Activated naive CD8-positive, alpha-beta T cell treated with anti-CD3 and anti-CD28 coated beads, Interleukin-2, amount 10 ng/mL, durations not matched to agents 7 days and 5 days (primary cell): Measurements from ENCODE around the gene PPTC7. TPM values are rescaled to one million over a fixed set of nuclear protein-coding genes. Genes with fewer than 3 reads are reported as not detected.
"Not testable (repeated sequence)": the region's sequence is repeated elsewhere in the genome, so short reads cannot be mapped to it uniquely, and the experiment has no call there.

Source experiments
- ATAC-seq: fragments of 150-1000 bp; cut with Tn5 transposase; one replicate; pipeline ENCODE4 v1.10.0; 2021; ENCODE audit warnings: low read depth, moderate library complexity
- POLR2A ChIA-PET: fragments of 350-600 bp; sonication (Branson Sonifier 250); formaldehyde crosslinking; loops from one replicate; lab custom pipeline; 2021; ENCODE audit warnings: antibody characterized with exemption; lab: Charles Lee
- DNase-seq: peaks from one replicate; pipeline ENCODE4 v3.0.0; 2021
- H3K27ac Mint-ChIP-seq: one replicate; pipeline ENCODE4 v1.8.0; 2022; ENCODE audit warnings: mild to moderate bottlenecking, mixed read lengths
- H3K27me3 Mint-ChIP-seq: one replicate; pipeline ENCODE4 v1.8.0; 2022; ENCODE audit warnings: mild to moderate bottlenecking, moderate library complexity, mixed read lengths
- H3K36me3 Mint-ChIP-seq: one replicate; pipeline ENCODE4 v1.8.0; 2021; ENCODE audit warnings: mild to moderate bottlenecking, mixed read lengths
- H3K4me1 Mint-ChIP-seq: one replicate; pipeline ENCODE4 v1.8.0; 2021; ENCODE audit warnings: mixed read lengths
- H3K4me3 Mint-ChIP-seq: one replicate; pipeline ENCODE4 v1.8.0; 2022; ENCODE audit warnings: mild to moderate bottlenecking, moderate library complexity, mixed read lengths
- H3K9me3 Mint-ChIP-seq: one replicate; pipeline ENCODE4 v1.8.0; 2021; ENCODE audit warnings: mixed read lengths
- total RNA-seq, 2 experiments: library from RNA; stranded (reverse); gene quantifications; one replicate each; pipeline ENCODE4 v1.2.3, GENCODE V29; 2021

The PPTC7 gene
- total RNA-seq, 2 experiments from 2014 or later: 28.3 to 30.0 TPM

GRCh38 chr12:110600254-110600653, 17.1 kb upstream of the PPTC7 start:
- no peak overlapping the region for H3K27ac Mint-ChIP-seq
- no peaks in the 10 kb centered on the region for H3K27me3 Mint-ChIP-seq
- H3K4me3 Mint-ChIP-seq: no peak overlapping the region
- no peaks in the 10 kb centered on the region for H3K9me3 Mint-ChIP-seq
- POLR2A ChIA-PET: interaction anchor here (0.7 to 5.2 kb wide), 9 partner anchors 10 to 150 kb away, joined by 3 to 34 read pairs (median 3); partner anchors contain the start of genes ARPC3, FAM216A, GPN3 and TCTN1
- H3K4me1 Mint-ChIP-seq: peaks cover 10% of the 10 kb centered on the region
- ATAC-seq (peak; percentile 46), DNase-seq (no peak)
- H3K36me3 Mint-ChIP-seq: no peaks in the 10 kb centered on the region

- Mint-ChIP-seq H3K4me1 (peaks cover 10% of the 10 kb centered on the region), H3K4me3 (no peak overlapping the region), H3K36me3 (no peaks in the 10 kb centered on the region), H3K27me3 (no peaks in the 10 kb centered on the region), H3K9me3 (no peaks in the 10 kb centered on the region), H3K27ac (peak overlapping the region; percentile 40)
- no peak for DNase-seq
- ATAC-seq: no peak
- POLR2A ChIA-PET: interaction anchor here (0.7 to 5.2 kb wide), 4 partner anchors 9 to 149 kb away, joined by 3 to 34 read pairs (median 12); partner anchors contain the start of genes ARPC3, FAM216A and GPN3
Observed at GRCh38 chr12:110599334-110599733, 16.2 kb upstream of the PPTC7 start.

- Mint-ChIP-seq H3K27ac (no peak overlapping the region), H3K9me3 (no peaks in the 10 kb centered on the region), H3K27me3 (no peaks in the 10 kb centered on the region), H3K4me1 (peaks cover 10% of the 10 kb centered on the region), H3K36me3 (no peaks in the 10 kb centered on the region), H3K4me3 (no peak overlapping the region)
- ATAC-seq: no peak
- POLR2A ChIA-PET: interaction anchor here (0.6 kb wide), 1 partner anchor 22 kb away, joined by 3 read pairs; no protein-coding TSS in a partner anchor
- no peak for DNase-seq
Observed at GRCh38 chr12:110597885-110598284, 14.8 kb upstream of the PPTC7 start.

- POLR2A ChIA-PET: interaction anchor here (0.7 kb wide), 1 partner anchor 12 kb away, joined by 3 read pairs; no protein-coding TSS in a partner anchor
- DNase-seq, H3K27me3 Mint-ChIP-seq, H3K4me3 Mint-ChIP-seq, H3K9me3 Mint-ChIP-seq, H3K27ac Mint-ChIP-seq, H3K36me3 Mint-ChIP-seq, ATAC-seq: not testable (repeated sequence)
- H3K4me1 Mint-ChIP-seq: peaks cover 11% of the 10 kb centered on the region
Observed at GRCh38 chr12:110592919-110593318, 9.8 kb upstream of the PPTC7 start.

GRCh38 chr12:110592078-110592477, 9.0 kb upstream of the PPTC7 start:
- Mint-ChIP-seq H3K36me3 (no peaks in the 10 kb centered on the region), H3K4me1 (peaks cover 10% of the 10 kb centered on the region), H3K27ac (no peak overlapping the region), H3K27me3 (no peaks in the 10 kb centered on the region), H3K4me3 (no peak overlapping the region), H3K9me3 (no peaks in the 10 kb centered on the region)
- POLR2A ChIA-PET: interaction anchor here (0.5 kb wide), 1 partner anchor 13 kb away, joined by 3 read pairs; no protein-coding TSS in a partner anchor
- ATAC-seq: no peak
- DNase-seq: no peak

- Mint-ChIP-seq H3K27ac (peak overlapping the region; percentile 26), H3K27me3 (no peaks in the 10 kb centered on the region), H3K36me3 (no peaks in the 10 kb centered on the region), H3K4me3 (no peak overlapping the region), H3K9me3 (no peaks in the 10 kb centered on the region), H3K4me1 (peaks cover 10% of the 10 kb centered on the region)
- ATAC-seq (no peak), DNase-seq (no peak)
- POLR2A ChIA-PET: interaction anchor here (0.5 to 1.3 kb wide), 2 partner anchors 14 to 141 kb away, joined by 3 to 4 read pairs; partner anchors contain the start of gene ARPC3
Observed at GRCh38 chr12:110591451-110592051, 8.4 kb upstream of the PPTC7 start.

- no peaks in the 10 kb centered on the region for H3K36me3 Mint-ChIP-seq
- peaks cover 10% of the 10 kb centered on the region for H3K4me1 Mint-ChIP-seq
- POLR2A ChIA-PET: interaction anchor here (0.6 to 1.3 kb wide), 2 partner anchors 9 to 141 kb away, joined by 3 to 4 read pairs; partner anchors contain the start of gene ARPC3
- H3K4me3 Mint-ChIP-seq: peak overlapping the region; percentile 22
- no peaks in the 10 kb centered on the region for H3K27me3 Mint-ChIP-seq
- DNase-seq (no peak), ATAC-seq (peak; percentile 73)
- peak overlapping the region; percentile 61 for H3K27ac Mint-ChIP-seq
- H3K9me3 Mint-ChIP-seq: no peaks in the 10 kb centered on the region
Observed at GRCh38 chr12:110590806-110591326, 7.7 kb upstream of the PPTC7 start.

GRCh38 chr12:110590059-110590458, 6.9 kb upstream of the PPTC7 start:
- Mint-ChIP-seq H3K4me3 (no peak overlapping the region), H3K36me3 (no peaks in the 10 kb centered on the region), H3K27ac (peak overlapping the region; percentile 15), H3K27me3 (no peaks in the 10 kb centered on the region), H3K4me1 (peaks cover 18% of the 10 kb centered on the region), H3K9me3 (no peaks in the 10 kb centered on the region)
- DNase-seq: no peak
- POLR2A ChIA-PET: interaction anchor here (0.6 kb wide), 1 partner anchor 10 kb away, joined by 3 read pairs; no protein-coding TSS in a partner anchor
- ATAC-seq: no peak

GRCh38 chr12:110587102-110587501, 4.0 kb upstream of the PPTC7 start:
- POLR2A ChIA-PET, H3K27ac Mint-ChIP-seq, H3K4me3 Mint-ChIP-seq, H3K36me3 Mint-ChIP-seq, H3K9me3 Mint-ChIP-seq, H3K27me3 Mint-ChIP-seq, DNase-seq, ATAC-seq: not testable (repeated sequence)
- H3K4me1 Mint-ChIP-seq: peaks cover 34% of the 10 kb centered on the region

- Mint-ChIP-seq H3K27me3 (no peaks in the 10 kb centered on the region), H3K9me3 (no peaks in the 10 kb centered on the region), H3K36me3 (peaks cover 4% of the 10 kb centered on the region), H3K4me3 (peak overlapping the region; percentile 81), H3K4me1 (peaks cover 40% of the 10 kb centered on the region), H3K27ac (peak overlapping the region; percentile 87)
- DNase-seq (no peak), ATAC-seq (no peak)
- POLR2A ChIA-PET: interaction anchor here (0.5 to 2.6 kb wide), 9 partner anchors 20 to 198 kb away, joined by 3 to 11 read pairs (median 4); partner anchors contain the start of genes ARPC3, FAM216A, GPN3 and RAD9B
Observed at GRCh38 chr12:110585231-110585799, 2.2 kb upstream of the PPTC7 start.

GRCh38 chr12:110582276-110583136, 612 bp downstream of the PPTC7 start:
- ATAC-seq (peak; percentile 48), DNase-seq (peak; percentile 75)
- Mint-ChIP-seq H3K4me1 (peaks cover 61% of the 10 kb centered on the region), H3K4me3 (peak overlapping the region; percentile 94), H3K27ac (peak overlapping the region; percentile 91), H3K36me3 (peaks cover 9% of the 10 kb centered on the region), H3K9me3 (no peaks in the 10 kb centered on the region), H3K27me3 (no peaks in the 10 kb centered on the region)
- POLR2A ChIA-PET: interaction anchor here (0.9 kb wide), 1 partner anchor 80 kb away, joined by 3 read pairs; the partner anchor contains the start of genes RAD9B and VPS29

GRCh38 chr12:110581931-110582275, 1.2 kb downstream of the PPTC7 start:
- no peaks in the 10 kb centered on the region for H3K27me3 Mint-ChIP-seq
- H3K4me3 Mint-ChIP-seq: peak overlapping the region; percentile 94
- DNase-seq (no peak), ATAC-seq (no peak)
- POLR2A ChIA-PET: interaction anchor here (0.9 kb wide), 1 partner anchor 80 kb away, joined by 3 read pairs; the partner anchor contains the start of genes RAD9B and VPS29
- H3K4me1 Mint-ChIP-seq: peaks cover 63% of the 10 kb centered on the region
- H3K27ac Mint-ChIP-seq: peak overlapping the region; percentile 91
- H3K36me3 Mint-ChIP-seq: peaks cover 9% of the 10 kb centered on the region
- no peaks in the 10 kb centered on the region for H3K9me3 Mint-ChIP-seq
